ENCODE measurements around the gene RCAN3. TPM values are rescaled to one million over a fixed set of nuclear protein-coding genes. Genes with fewer than 3 reads are reported as not detected.
"Not testable (repeated sequence)": the region's sequence is repeated elsewhere in the genome, so short reads cannot be mapped to it uniquely, and the experiment has no call there.

The RCAN3 gene
- total and polyA plus RNA-seq, 9 of the 15 experiments (the other 6 are each of a cell fraction or from before 2014, with no cell fraction given): 0.10 to 1.4 (median 0.43) TPM

- H3K27me3 ChIP-seq (ENCODE audit: control insufficient read depth in 2 of 2, insufficient read depth in 2 of 2, low read length in 2 of 2): peaks cover 11 to 32% of the 10 kb centered on the region in 2 experiments
- FAIRE-seq; intact Hi-C loops (cut with micrococcal nuclease); H2AFZ ChIP-seq (ENCODE audit: low read depth, low read length); H3K36me3 ChIP-seq (ENCODE audit: control insufficient read depth, insufficient read depth, low read length); H3K4me3 ChIP-seq; H3K4me1 ChIP-seq (replicated peaks in 1 of 2; ENCODE audit: control insufficient read depth in 2 of 2, insufficient read depth in 2 of 2, low read length in 2 of 2); BruUV-seq (replicated peaks); CTCF ChIA-PET (ENCODE audit: low intra/inter-chr PET ratio); H3K4me2 ChIP-seq (ENCODE audit: insufficient read depth, low read length); DNase-seq (ENCODE audit: extremely low read depth in 1 of 4, low spot score in 3 of 4); H4K20me1 ChIP-seq (replicated peaks; ENCODE audit: control insufficient read depth, insufficient read depth, low read length); H3K9me1 ChIP-seq (ENCODE audit: control insufficient read depth, insufficient read depth, low read length); H3K27ac ChIP-seq (ENCODE audit: extremely low read depth, low read depth, low read length); H3K9ac ChIP-seq (ENCODE audit: insufficient read depth in 1 of 2, low read depth in 2 of 2, low read length in 2 of 2); in situ Hi-C loops (cut with MboI); ATAC-seq; H3K79me2 ChIP-seq (ENCODE audit: control insufficient read depth, insufficient read depth, low read length): not testable (repeated sequence)
- WGBS (ENCODE audit: insufficient coverage, low coverage, missing lambda C conversion rate): 14% methylated on average over 9 of the region's 9 CpGs
- peaks cover 15% of the 10 kb centered on the region for H3K9me3 ChIP-seq (replicated peaks; ENCODE audit: control insufficient read depth, insufficient read depth, low read depth, low read length)
- POLR2A ChIA-PET: interaction anchor here (0.6 to 1.1 kb wide), 2 partner anchors 12 to 236 kb away, joined by 3 to 4 read pairs; no protein-coding TSS in a partner anchor
These were observed 9.7 kb upstream of the RCAN3 start for GRCh38 chr1:24492935-24493334.

GRCh38 chr1:24493785-24494184, 8.9 kb upstream of the RCAN3 start:
- Histone ChIP-seq H3K27ac (ENCODE audit: extremely low read depth, low read depth, low read length) (no peak overlapping the region), H3K36me3 (ENCODE audit: control insufficient read depth, insufficient read depth, low read length) (no peaks in the 10 kb centered on the region), H3K9ac (ENCODE audit: insufficient read depth in 1 of 2, low read depth in 2 of 2, low read length in 2 of 2) (no peak overlapping the region), H3K27me3 (ENCODE audit: control insufficient read depth in 2 of 2, insufficient read depth in 2 of 2, low read length in 2 of 2) (peaks cover 19 to 38% of the 10 kb centered on the region in 2 experiments), H3K9me1 (ENCODE audit: control insufficient read depth, insufficient read depth, low read length) (no peaks in the 10 kb centered on the region), H2AFZ (ENCODE audit: low read depth, low read length) (no peak overlapping the region), H3K79me2 (ENCODE audit: control insufficient read depth, insufficient read depth, low read length) (no peaks in the 10 kb centered on the region), H3K4me1 (replicated peaks in 1 of 2; ENCODE audit: control insufficient read depth in 2 of 2, insufficient read depth in 2 of 2, low read length in 2 of 2) (no peaks in the 10 kb centered on the region; a peak in 1 of 5 replicates), H4K20me1 (replicated peaks; ENCODE audit: control insufficient read depth, insufficient read depth, low read length) (no peaks in the 10 kb centered on the region), H3K9me3 (replicated peaks; ENCODE audit: control insufficient read depth, insufficient read depth, low read depth, low read length) (peaks cover 15% of the 10 kb centered on the region), H3K4me2 (ENCODE audit: insufficient read depth, low read length) (no peak overlapping the region), H3K4me3 (no peak overlapping the region)
- FAIRE-seq (no peak), ATAC-seq (no peak), DNase-seq (ENCODE audit: extremely low read depth in 1 of 4, low spot score in 3 of 4) (no peak)
- intact Hi-C loops (cut with micrococcal nuclease): no loop called here
- TF ChIP-seq CBX2 (IDR thresholded peaks at IDR 0.05; ENCODE audit: insufficient read depth, low read length, poor library complexity, severe bottlenecking): peak; percentile 55
- TF ChIP-seq RBM14 (IDR thresholded peaks at IDR 0.05; ENCODE audit: borderline replicate concordance, insufficient read depth, low read depth, low read length): no peak
- TF ChIP-seq GABPB2 (CRISPR knock-in tag; conservative IDR thresholded peaks at IDR 0.05): no peak
- no peak for TF ChIP-seq SAFB2 (IDR thresholded peaks at IDR 0.05; ENCODE audit: borderline replicate concordance, low read depth, low read length, severe bottlenecking)
- no peak for TF ChIP-seq TGIF2 (CRISPR knock-in tag; IDR thresholded peaks at IDR 0.05)
- no peak for TF ChIP-seq CREBBP (IDR thresholded peaks at IDR 0.05; ENCODE audit: low read depth, low read length)
- TF ChIP-seq BRD4 (IDR thresholded peaks at IDR 0.05): no peak
- CTCF ChIA-PET (ENCODE audit: low intra/inter-chr PET ratio): no interaction called here
- WGBS (ENCODE audit: insufficient coverage, low coverage, missing lambda C conversion rate): 0% methylated on average over 3 of the region's 3 CpGs
- POLR2A ChIA-PET: interaction anchor here (0.6 to 1.3 kb wide), 3 partner anchors 8 to 235 kb away, joined by 3 to 4 read pairs (median 3); partner anchors contain the start of gene RCAN3
- in situ Hi-C loops (cut with MboI): no loop called here
- no TSS peak for BruUV-seq (replicated peaks)

All from K562 (cell line).